NCI-H460 (cell line): ENCODE results near the gene KAT14. TPM values are rescaled to one million over a fixed set of nuclear protein-coding genes. Genes with fewer than 3 reads are reported as not detected.
"Not testable (repeated sequence)": the region's sequence is repeated elsewhere in the genome, so short reads cannot be mapped to it uniquely, and the experiment has no call there.

Experiments
- DNase-seq: peaks from one replicate; pipeline ENCODE4 v3.0.0-alpha.2; 2016; ENCODE audit warnings: low read depth; ENCODE audit errors: extremely low read depth
- small RNA-seq, 2 experiments: library from RNA; depleted of rRNA; stranded (forward); fragments of <200 nt; gene quantifications; one replicate each; pipeline ENCODE3, GENCODE V24; 2014
- total RNA-seq: library from RNA; depleted of rRNA; stranded (reverse); fragments of >200 nt; shearing (Covaris generic); gene quantifications from 2 replicates; pipeline ENCODE4 v1.2.3, GENCODE V29; 2014; rRNA removed

The KAT14 gene
- total RNA-seq, 1 experiment from 2014 or later: 6.3 TPM

DNA sequence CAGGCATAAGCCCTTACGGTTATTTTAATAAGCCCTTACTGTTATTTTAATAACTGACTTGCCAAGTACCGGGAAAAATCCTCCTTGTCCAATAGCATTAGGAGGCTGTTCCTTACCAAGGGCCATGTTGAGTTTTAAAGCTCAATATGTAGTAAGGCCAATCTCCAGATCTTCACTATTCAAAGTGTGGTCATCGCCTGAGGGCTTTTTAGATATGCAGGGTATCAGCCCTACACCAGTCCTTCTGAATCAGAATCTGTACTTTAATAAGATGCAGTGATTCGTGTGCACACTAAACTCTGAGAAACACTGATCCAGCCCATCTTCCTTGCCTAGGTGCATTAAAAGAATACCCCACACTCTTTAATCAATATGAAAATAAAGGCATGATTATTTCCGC, 77.9 kb downstream of the KAT14 start:
- DNase-seq: no peak

DNA sequence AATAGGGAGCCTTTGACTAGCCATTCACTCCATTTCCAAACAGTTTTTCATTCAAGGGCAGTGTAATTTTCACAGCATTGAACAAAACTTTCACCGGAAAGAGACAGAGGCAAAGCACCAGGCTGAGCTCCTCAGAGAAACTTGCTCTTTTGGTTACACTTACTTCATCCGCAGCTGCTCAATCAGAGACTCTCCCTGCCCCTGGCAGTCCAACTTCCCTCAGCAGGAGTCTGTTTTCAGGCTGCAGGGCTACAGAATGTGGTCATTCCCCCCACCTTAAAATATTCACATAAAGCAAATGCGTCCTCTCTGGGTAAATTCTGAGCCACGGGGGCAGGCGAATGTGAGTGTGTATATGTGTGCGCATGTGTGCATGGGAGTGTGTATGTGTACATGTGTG, 80.6 kb downstream of the KAT14 start:
- DNase-seq: no peak

GRCh38 chr20:18223409-18223808, 85.7 kb downstream of the KAT14 start:
- no peak for DNase-seq

DNA sequence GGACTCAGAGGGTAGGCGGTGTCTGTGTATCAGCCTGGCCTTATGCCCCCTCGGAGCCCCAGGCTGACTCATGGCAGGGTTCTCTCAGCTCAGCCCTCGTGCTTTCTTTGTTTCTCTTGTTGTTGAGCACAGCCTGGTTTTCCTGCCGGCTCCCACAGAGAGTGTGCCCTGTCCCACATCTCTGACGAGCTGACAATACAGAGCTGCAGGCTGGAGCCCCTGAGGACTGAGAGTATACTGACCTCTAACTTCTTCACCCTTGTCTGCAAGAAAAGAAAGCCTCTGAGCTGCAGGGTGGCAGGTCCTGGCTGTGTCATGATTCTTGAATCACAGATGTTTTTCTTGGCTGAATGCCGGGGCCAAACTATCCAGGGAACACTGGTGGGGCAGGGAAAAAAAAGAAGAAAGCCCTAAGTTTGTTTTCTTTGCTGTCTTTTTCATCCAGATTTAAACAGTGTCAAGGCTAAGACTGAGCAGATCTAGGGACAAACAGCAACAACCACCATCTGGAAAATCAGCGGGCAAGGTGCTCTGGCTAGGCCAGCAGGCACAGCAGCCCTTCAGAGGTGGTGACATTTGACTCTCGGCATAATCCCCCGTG, 87.4 kb downstream of the KAT14 start:
- peak; percentile 43 for DNase-seq

GRCh38 chr20:18225632-18226031, 88.0 kb downstream of the KAT14 start:
- DNase-seq: no peak

GRCh38 chr20:18226741-18227140, 89.1 kb downstream of the KAT14 start:
- DNase-seq: not testable (repeated sequence)

- DNase-seq: no peak
These were observed 95.8 kb downstream of the KAT14 start for GRCh38 chr20:18233408-18233943.

Small RNA genes within 50 kb of the gene (small RNA-seq; reads per million reads assigned to genes)
- gene RF00019: 0 reads per million in 2 experiments
- 0 reads per million in 2 experiments for gene RNU7-137P

Other genes starting within 250 kb of the KAT14 start
- gene SNX5, start 169.1 kb upstream of the KAT14 start, total RNA-seq: 209 and 213 TPM in 2 replicates
- 27.4 and 28.0 TPM in 2 replicates for gene MGME1, start 168.8 kb upstream of the KAT14 start, total RNA-seq
- not detected in 2 replicates for gene OVOL2, start 79.9 kb upstream of the KAT14 start, total RNA-seq
- gene PET117, start within 50 bp of the KAT14 start, total RNA-seq: 32.4 and 38.0 TPM in 2 replicates
- 11.5 and 13.9 TPM in 2 replicates for gene ZNF133, start 150.7 kb downstream of the KAT14 start, total RNA-seq